Fibroblast of mammary gland (primary cell): ENCODE results near the gene NDC80.

Experiments used
- DNase-seq: peaks from one replicate; pipeline ENCODE4 v3.0.0-alpha.2; 2010; ENCODE audit warnings: low read depth
- H3K4me3 ChIP-seq: 2 replicates; pipeline ENCODE4 v1.5.1; 2011; ENCODE audit warnings: low read depth, mild to moderate bottlenecking, low read length, moderate library complexity; ENCODE audit not compliant: control insufficient read depth
- CTCF ChIP-seq: conservative IDR thresholded peaks from 2 replicates; pipeline ENCODE4 v1.5.1; 2011; ENCODE audit warnings: low read depth, low read length, inconsistent platforms; ENCODE audit not compliant: control insufficient read depth, insufficient read depth

Gene NDC80

GRCh38 chr18:2569338-2570207 is 1.8 kb upstream of the NDC80 start:
- H3K4me3 ChIP-seq, result peak overlapping the region; percentile 98
- DNase-seq, result no peak
- no peak for TF ChIP-seq CTCF

GRCh38 chr18:2570772-2571199 is 571 bp upstream of the NDC80 start:
- peak; percentile 61 for DNase-seq
- peak overlapping the region; percentile 98 for H3K4me3 ChIP-seq
- TF ChIP-seq CTCF, result peak; percentile 2

- H3K4me3 ChIP-seq, result peak overlapping the region; percentile 98
- peak; percentile 6 for DNase-seq
- no peak for TF ChIP-seq CTCF
These were observed 813 bp downstream of the NDC80 start for GRCh38 chr18:2572171-2572569.

GRCh38 chr18:2572892-2573291 is 1.5 kb downstream of the NDC80 start:
- peak; percentile 24 for DNase-seq
- no peak for TF ChIP-seq CTCF
- peak overlapping the region; percentile 98 for H3K4me3 ChIP-seq

GRCh38 chr18:2573408-2573807 is 2.1 kb downstream of the NDC80 start:
- peak overlapping the region; percentile 98 for H3K4me3 ChIP-seq
- no peak for TF ChIP-seq CTCF
- no peak for DNase-seq

- no peak for DNase-seq
- H3K4me3 ChIP-seq, result no peak overlapping the region
- TF ChIP-seq CTCF, result no peak
These were observed 16.4 kb downstream of the NDC80 start for GRCh38 chr18:2587788-2588187.
